Endothelial cell of umbilical vein (primary cell): ENCODE results near the gene RFK. TPM values are rescaled to one million over a fixed set of nuclear protein-coding genes. Genes with fewer than 3 reads are reported as not detected.

ENCODE experiments used
- BruUV-seq: library from RNA; stranded (reverse); fragments of 400-500 nt; replicated peaks from 2 replicates; lab custom pipeline; 2021; lab: Mats Ljungman, UMichigan
- CTCF ChIA-PET: fragments of 300-600, 350-600 bp; sonication (Branson Sonifier 250); formaldehyde crosslinking; loops from one replicate; lab custom pipeline; 2021; ENCODE audit warnings: antibody characterized with exemption, inconsistent platforms; lab: Charles Lee
- POLR2A ChIA-PET: fragments of 300-600, 350-600 bp; sonication (Branson Sonifier 250); formaldehyde crosslinking; loops from one replicate; lab custom pipeline; 2021; ENCODE audit warnings: antibody characterized with exemption, inconsistent platforms; lab: Charles Lee
- DNase-seq: peaks from one replicate; pipeline ENCODE4 v3.0.0-alpha.2; 2011; ENCODE audit warnings: low read depth, low spot score
- FAIRE-seq: peaks from 2 replicates; lab custom pipeline; 2011; peaks lifted over from hg19 to GRCh38; lab: Jason Lieb, UNC
- H2AFZ ChIP-seq: 2 replicates; pipeline ENCODE4 v1.6.0; 2012; ENCODE audit warnings: low read depth, low read length, control low read depth, inconsistent platforms
- H3K27ac ChIP-seq: 2 replicates; pipeline ENCODE4 v1.5.1; 2011; ENCODE audit warnings: low read depth, mild to moderate bottlenecking, control low read depth, low read length, moderate library complexity; ENCODE audit not compliant: insufficient read depth
- H3K27me3 ChIP-seq, 2 experiments: 2 replicates each; pipeline versions ENCODE4 v1.6.0 to v1.6.1; 2011; ENCODE audit warnings: low read length in 2 of 2, mixed read lengths in 1 of 2; ENCODE audit not compliant: control insufficient read depth in 2 of 2, insufficient read depth in 2 of 2
- H3K36me3 ChIP-seq, 2 experiments: 2 replicates in 1 of 2; 3 replicates in 1 of 2; pipeline ENCODE4 v1.5.1; 2011; ENCODE audit warnings: low read length in 2 of 2, mild to moderate bottlenecking in 1 of 2, moderate library complexity in 1 of 2; ENCODE audit not compliant: control insufficient read depth in 2 of 2, insufficient read depth in 2 of 2; ENCODE audit errors: extremely low read depth in 1 of 2
- H3K4me1 ChIP-seq: 3 replicates; pipeline ENCODE4 v1.5.1; 2011; ENCODE audit warnings: mild to moderate bottlenecking, low read length; ENCODE audit not compliant: control insufficient read depth, insufficient read depth; ENCODE audit errors: extremely low read depth
- H3K4me2 ChIP-seq: 2 replicates; pipeline ENCODE4 v1.6.1; 2011; ENCODE audit warnings: low read length, control low read depth, mixed read lengths; ENCODE audit not compliant: insufficient read depth
- H3K4me3 ChIP-seq, 3 experiments: fragments of 200-600 bp in 1 of 3; sonication (generic), shearing (Covaris generic) in 1 of 3; replicated peaks in 1 of 3; 2 replicates each; pipeline ENCODE4 v1.5.1; 2011 to 2016; ENCODE audit warnings: control low read depth in 3 of 3, low read length in 3 of 3, mild to moderate bottlenecking in 2 of 3, inconsistent platforms in 1 of 3, low read depth in 1 of 3, moderate library complexity in 1 of 3; ENCODE audit not compliant: insufficient read depth in 1 of 3
- H3K79me2 ChIP-seq: 2 replicates; pipeline ENCODE4 v1.6.0; 2012; ENCODE audit warnings: low read length, inconsistent platforms; ENCODE audit not compliant: control insufficient read depth, insufficient read depth
- H3K9ac ChIP-seq: replicated peaks from 2 replicates; pipeline ENCODE3; 2011; ENCODE audit warnings: low read length, control low read depth; ENCODE audit not compliant: insufficient read depth; ENCODE audit errors: extremely low read depth
- H3K9me1 ChIP-seq: replicated peaks from 3 replicates; pipeline ENCODE4 v1.6.0; 2011; ENCODE audit warnings: mild to moderate bottlenecking, low read length; ENCODE audit not compliant: control insufficient read depth, insufficient read depth; ENCODE audit errors: extremely low read depth
- H3K9me3 ChIP-seq: replicated peaks from 2 replicates; pipeline ENCODE4 v1.5.1; 2012; ENCODE audit warnings: low read length, inconsistent platforms; ENCODE audit not compliant: control insufficient read depth, insufficient read depth
- H4K20me1 ChIP-seq: replicated peaks from 2 replicates; pipeline ENCODE3; 2011; ENCODE audit warnings: mild to moderate bottlenecking, low read length; ENCODE audit not compliant: control insufficient read depth, insufficient read depth; ENCODE audit errors: extremely low read depth
- CTCF ChIP-seq, 2 donors: IDR thresholded peaks; 1 replicate in 1 of 2; 2 replicates in 1 of 2; pipeline ENCODE4 v1.5.1; 2011; ENCODE audit warnings: low read length in 2 of 2, mild to moderate bottlenecking in 2 of 2, moderate library complexity in 2 of 2, control low read depth in 1 of 2, inconsistent platforms in 1 of 2, low read depth in 1 of 2; ENCODE audit not compliant: insufficient read depth in 1 of 2; ENCODE audit errors: extremely low read depth in 1 of 2
- EZH2 ChIP-seq: IDR thresholded peaks from 2 replicates; pipeline ENCODE4 v1.6.1; 2012; ENCODE audit warnings: borderline replicate concordance, low read depth, mild to moderate bottlenecking, moderate library complexity, low read length, inconsistent platforms; ENCODE audit not compliant: severe bottlenecking
- FOS ChIP-seq: IDR thresholded peaks from 2 replicates; pipeline ENCODE4 v1.6.1; 2011; ENCODE audit warnings: mild to moderate bottlenecking, low read length, moderate library complexity, borderline replicate concordance; ENCODE audit not compliant: insufficient read depth
- GATA2 ChIP-seq: IDR thresholded peaks from 2 replicates; pipeline ENCODE4 v1.7.0; 2011; ENCODE audit warnings: low read depth, mild to moderate bottlenecking, moderate library complexity, mixed read lengths, low read length; ENCODE audit not compliant: insufficient read length, insufficient read depth
- JUN ChIP-seq: IDR thresholded peaks from 2 replicates; pipeline ENCODE4 v1.6.1; 2011; ENCODE audit warnings: borderline replicate concordance, low read depth; ENCODE audit not compliant: insufficient read length, insufficient read depth
- MAX ChIP-seq: IDR thresholded peaks from 2 replicates; pipeline ENCODE4 v1.6.1; 2011; ENCODE audit not compliant: insufficient read depth, insufficient read length
- MYC ChIP-seq: IDR thresholded peaks from one replicate; pipeline ENCODE4 v1.6.1; 2011; ENCODE audit warnings: mild to moderate bottlenecking, low read depth, low read length
- POLR2A ChIP-seq: IDR thresholded peaks from 2 replicates; pipeline ENCODE4 v1.6.1; 2012; ENCODE audit warnings: low read depth, mild to moderate bottlenecking, control low read depth, low read length
- POLR2AphosphoS5 ChIP-seq: IDR thresholded peaks from 2 replicates; pipeline ENCODE4 v1.6.1; 2012; ENCODE audit warnings: low read depth, mild to moderate bottlenecking, control low read depth, low read length, moderate library complexity; ENCODE audit not compliant: insufficient read depth
- dilution Hi-C: fragments of 300-500 bp; cut with MboI; formaldehyde crosslinking; loops from one replicate; pipeline ENCODE4 v1.15.0; 2019; ENCODE audit warnings: low sequenced_read_pairs; ENCODE audit not compliant: extremely low pct_ligation_motif_present
- intact Hi-C: fragments of 100-400 bp; cut with micrococcal nuclease; formaldehyde crosslinking; loops from one replicate; pipeline ENCODE4 v1.10.0; 2022
- polyA plus RNA-seq, 4 experiments: library from polyadenylated mRNA; depleted of rRNA in 3 of 4; stranded (reverse) in 3 of 4; unstranded in 1 of 4; fragments of >200 nt; gene quantifications; 2 replicates each; pipeline versions ENCODE4 v1.2.1 to v1.2.3, GENCODE V29; 2011 to 2012; ENCODE audit warnings: missing spikeins in 1 of 4
- total RNA-seq: library from RNA; stranded (reverse); gene quantifications from 2 replicates; pipeline ENCODE4 v1.2.3, GENCODE V29; 2021

The RFK gene
- total and polyA plus RNA-seq, 2 donors (not counting 3 experiments of a cell fraction or from before 2014, with no cell fraction given): 18.1 to 32.9 TPM

GRCh38 chr9:76443887-76444286 is 49.7 kb upstream of the RFK start:
- Histone ChIP-seq H4K20me1 (no peaks in the 10 kb centered on the region), H3K4me2 (no peak overlapping the region), H3K36me3 (no peaks in the 10 kb centered on the region), H3K27ac (no peak overlapping the region), H3K9me3 (no peaks in the 10 kb centered on the region), H3K27me3 (no peaks in the 10 kb centered on the region), H3K4me1 (peaks cover 8% of the 10 kb centered on the region), H3K9ac (no peak overlapping the region), H3K9me1 (no peaks in the 10 kb centered on the region), H2AFZ (no peak overlapping the region), H3K79me2 (no peaks in the 10 kb centered on the region), H3K4me3 (no peak overlapping the region)
- dilution Hi-C loops (no loop called here), intact Hi-C loops (no loop called here)
- no peak for TF ChIP-seq MYC
- TF ChIP-seq EZH2: no peak
- no peak for TF ChIP-seq POLR2A
- no peak for TF ChIP-seq MAX
- TF ChIP-seq JUN: no peak
- TF ChIP-seq CTCF (IDR thresholded peaks at IDR 0.05; ENCODE audit: extremely low read depth in 1 of 2, insufficient read depth in 1 of 2, low read depth in 1 of 2, low read length in 2 of 2): no peak
- no peak for TF ChIP-seq GATA2
- TF ChIP-seq FOS: no peak
- TF ChIP-seq POLR2AphosphoS5: no peak
- no TSS peak for BruUV-seq
- ChIA-PET CTCF (interaction anchor here (6.3 kb wide), 1 partner anchor 260 kb away, joined by 101 read pairs; no protein-coding TSS in a partner anchor), POLR2A (no interaction called here)
- FAIRE-seq (no peak), DNase-seq (no peak)
